Stimulated activated CD4-positive, alpha-beta T cell treated with anti-CD3 and anti-CD28 coated beads, TNF-alpha, amount 100 ng/mL, for 4 hours (primary cell): ENCODE measurements around the gene KCNJ3.

Experiments used
- DNase-seq, 3 experiments: peaks; one replicate each; pipeline ENCODE4 v3.0.0-alpha.2; 2020; ENCODE audit warnings: low read depth in 3 of 3

KCNJ3 gene

DNA sequence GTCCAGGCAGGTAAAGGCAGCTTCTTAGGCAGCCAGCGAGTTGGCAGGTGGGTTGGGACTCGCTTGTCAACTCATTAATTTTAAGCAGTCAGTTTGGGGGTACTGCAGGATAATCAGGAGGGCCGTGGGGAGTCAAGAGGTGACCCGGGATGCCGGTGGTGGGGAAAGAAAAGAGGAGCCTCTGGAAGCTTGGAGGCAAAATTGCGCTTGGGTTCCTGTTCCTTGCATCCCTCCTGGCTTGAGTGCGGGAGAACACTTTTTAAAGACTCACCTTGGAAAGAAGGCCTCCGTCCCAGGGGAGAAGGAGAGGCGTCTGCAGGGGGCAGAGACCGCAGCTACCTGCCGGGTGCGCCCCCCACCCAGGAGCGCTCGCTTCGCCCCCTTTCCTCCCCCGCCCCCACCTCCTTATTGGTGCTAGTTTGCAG, at the start of gene KCNJ3:
Gene KCNJ3, plus strand, starts transcription at position 400 of the 425 bp plus-strand sequence. CDS start 81 bp downstream, outside the sequence.
- DNase-seq: no peak

GRCh38 chr2:154655499-154655898, 43.0 kb upstream of the KCNJ3 start:
- DNase-seq: no peak

GRCh38 chr2:154658854-154659253, 39.6 kb upstream of the KCNJ3 start:
- no peak for DNase-seq

DNA sequence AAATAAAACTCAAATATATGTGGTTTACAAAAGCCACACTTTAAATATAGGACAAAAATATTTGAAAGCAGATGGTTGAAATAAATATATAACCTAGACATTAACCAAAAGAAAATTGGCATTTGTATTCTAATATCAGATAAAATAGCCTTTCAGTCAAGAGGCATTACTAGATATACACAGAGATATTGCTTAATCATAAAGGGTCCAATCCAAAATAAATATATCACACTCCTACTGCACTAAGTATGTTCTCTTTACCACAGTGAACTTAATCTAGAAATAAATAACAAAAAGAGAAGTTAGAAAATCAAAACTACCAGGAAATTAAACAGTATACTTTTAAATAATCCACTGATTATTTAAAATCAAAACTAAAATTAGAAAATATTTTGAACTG, 34.2 kb upstream of the KCNJ3 start:
- DNase-seq: no peak

DNA sequence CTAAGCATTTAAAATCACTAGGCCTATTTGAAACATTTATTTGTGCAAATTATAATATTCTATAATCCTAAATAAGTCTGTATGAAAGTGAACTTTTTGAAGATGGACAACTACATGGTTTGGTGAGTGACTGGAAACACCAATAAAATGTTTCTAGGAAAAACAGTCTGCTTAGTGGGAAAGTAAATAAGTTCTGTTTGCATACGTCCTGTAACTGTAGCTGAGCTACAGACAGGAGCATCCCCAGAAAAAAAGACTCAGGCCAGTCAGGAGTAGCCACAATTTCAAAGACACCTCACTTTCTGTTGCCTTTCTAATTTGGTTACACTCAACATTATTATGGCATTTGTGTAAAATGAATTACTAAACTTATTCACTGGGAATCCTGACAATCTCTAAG, 28.4 kb upstream of the KCNJ3 start:
- DNase-seq: no peak

DNA sequence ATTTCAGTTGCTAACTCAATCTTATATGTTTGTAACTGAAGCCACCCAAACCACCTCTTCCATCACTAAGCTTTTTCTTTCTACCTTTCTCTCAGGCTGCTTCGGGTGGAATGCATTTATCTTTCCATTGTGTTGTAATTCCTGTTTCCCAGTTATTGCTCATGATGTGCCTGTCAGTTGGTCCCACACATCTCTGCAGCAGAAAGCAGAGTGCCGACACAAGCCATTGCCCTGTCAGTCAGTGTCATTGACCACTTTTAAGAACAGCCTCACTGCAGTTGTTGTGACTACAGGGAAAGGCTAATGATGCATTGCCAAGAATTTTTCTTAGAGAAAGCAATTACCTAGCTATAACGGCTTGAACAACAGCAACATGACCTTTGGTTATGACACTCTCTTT, 24.8 kb upstream of the KCNJ3 start:
- DNase-seq: no peak

- DNase-seq: no peak
These were observed 21.1 kb upstream of the KCNJ3 start for GRCh38 chr2:154677401-154677800.

DNA sequence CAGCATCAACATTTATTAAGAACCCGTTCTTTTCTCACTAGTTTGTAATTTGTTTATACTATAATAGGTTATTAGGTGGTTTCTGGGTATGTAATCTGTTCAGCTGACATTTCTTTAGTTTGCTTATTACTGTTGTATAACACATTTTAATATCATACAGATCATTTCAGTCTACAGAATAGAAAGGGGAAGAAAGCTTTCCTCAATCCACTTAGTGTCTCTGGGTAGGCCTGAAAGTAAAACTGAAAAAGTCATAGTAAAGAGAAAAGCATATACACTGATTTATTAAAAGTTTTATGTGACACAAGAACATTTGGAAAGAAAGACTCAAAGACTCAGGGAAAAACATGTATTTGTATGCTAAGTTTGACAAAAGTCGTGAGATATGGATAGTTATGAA, 16.8 kb upstream of the KCNJ3 start:
- no peak for DNase-seq

DNA sequence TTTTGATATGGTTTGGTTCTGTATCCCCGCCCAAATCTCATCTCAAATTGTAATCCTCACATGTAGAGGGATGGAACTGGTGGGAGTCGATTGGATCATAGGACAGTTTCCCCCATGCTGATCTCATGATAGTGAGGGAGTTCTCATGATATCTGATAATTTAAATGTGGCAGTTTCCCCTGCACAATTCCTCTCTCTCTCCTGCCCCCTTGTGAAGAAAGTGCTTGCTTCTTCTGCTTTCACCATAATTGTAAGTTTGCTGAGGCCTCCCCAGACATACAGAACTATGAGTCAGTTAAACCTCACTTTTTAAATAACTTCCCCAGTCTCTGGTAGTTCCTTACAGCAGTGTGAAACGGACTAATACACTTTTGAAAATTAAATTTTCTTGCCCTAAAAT, 12.3 kb upstream of the KCNJ3 start:
- no peak for DNase-seq

DNA sequence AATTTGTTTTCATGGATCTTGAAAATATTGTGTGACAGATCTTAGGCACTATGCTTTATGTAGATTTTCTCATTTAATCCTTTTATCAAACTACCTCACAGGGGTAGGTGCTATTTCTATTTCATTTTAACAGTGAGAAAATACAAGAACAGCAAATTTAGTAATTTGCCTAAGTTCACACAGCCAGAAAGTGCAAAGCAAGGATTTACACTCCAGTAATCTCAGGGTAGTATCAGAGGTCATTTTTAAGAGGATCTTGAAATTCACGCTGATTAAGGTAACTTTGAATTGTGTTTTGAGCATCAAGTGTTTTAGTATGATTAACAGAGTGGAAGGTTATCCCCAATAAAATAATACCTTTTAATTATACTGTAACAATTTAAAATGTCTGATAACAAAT, 10.1 kb upstream of the KCNJ3 start:
- DNase-seq: no peak

GRCh38 chr2:154689158-154689557, 9.3 kb upstream of the KCNJ3 start:
- DNase-seq: no peak

DNA sequence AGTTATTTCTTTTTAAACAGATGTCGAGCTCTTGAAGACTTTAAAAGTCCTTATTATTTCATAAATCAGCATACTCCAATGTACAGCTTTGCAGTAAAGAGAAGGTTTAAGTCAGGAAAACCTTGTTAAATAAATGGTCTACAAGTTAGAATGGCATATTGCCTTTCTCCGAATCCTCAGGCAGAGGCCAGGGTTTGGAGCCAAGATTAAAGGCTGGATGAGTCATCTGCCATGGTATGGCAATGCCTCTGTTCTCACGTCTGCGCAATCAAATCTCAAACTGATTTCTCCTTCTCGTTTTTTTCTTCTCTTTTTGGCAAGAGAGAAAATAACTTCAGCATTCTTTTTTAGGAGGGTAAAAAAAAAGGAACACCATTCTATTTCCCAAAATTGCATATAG, 5.6 kb upstream of the KCNJ3 start:
- no peak for DNase-seq

- no peak for DNase-seq
These were observed 4.7 kb upstream of the KCNJ3 start for GRCh38 chr2:154693741-154694340.

DNA sequence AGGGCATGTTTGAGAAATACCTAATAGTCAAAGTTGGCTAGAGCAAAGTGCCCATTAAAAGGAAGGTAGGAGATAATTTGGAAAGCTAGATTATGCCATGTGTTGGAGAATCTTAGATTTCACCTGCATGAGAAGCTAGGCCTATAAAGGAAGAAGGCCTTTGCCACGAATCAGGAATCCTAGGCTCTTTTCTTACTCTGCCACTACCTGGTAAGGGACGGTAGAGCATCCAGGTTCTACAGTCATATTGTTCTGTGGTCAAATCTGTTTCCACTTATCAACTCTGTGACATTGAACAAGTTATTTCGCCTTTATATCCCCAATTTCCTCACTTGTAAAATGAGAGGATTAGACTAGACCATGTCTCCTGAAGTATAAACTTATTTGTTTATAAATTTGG, 3.6 kb upstream of the KCNJ3 start:
- DNase-seq: no peak

GRCh38 chr2:154696369-154696768, 2.1 kb upstream of the KCNJ3 start:
- DNase-seq: no peak

GRCh38 chr2:154696810-154697417, 1.6 kb upstream of the KCNJ3 start:
- DNase-seq: no peak

GRCh38 chr2:154697418-154698252, 860 bp upstream of the KCNJ3 start:
- DNase-seq: no peak

DNA sequence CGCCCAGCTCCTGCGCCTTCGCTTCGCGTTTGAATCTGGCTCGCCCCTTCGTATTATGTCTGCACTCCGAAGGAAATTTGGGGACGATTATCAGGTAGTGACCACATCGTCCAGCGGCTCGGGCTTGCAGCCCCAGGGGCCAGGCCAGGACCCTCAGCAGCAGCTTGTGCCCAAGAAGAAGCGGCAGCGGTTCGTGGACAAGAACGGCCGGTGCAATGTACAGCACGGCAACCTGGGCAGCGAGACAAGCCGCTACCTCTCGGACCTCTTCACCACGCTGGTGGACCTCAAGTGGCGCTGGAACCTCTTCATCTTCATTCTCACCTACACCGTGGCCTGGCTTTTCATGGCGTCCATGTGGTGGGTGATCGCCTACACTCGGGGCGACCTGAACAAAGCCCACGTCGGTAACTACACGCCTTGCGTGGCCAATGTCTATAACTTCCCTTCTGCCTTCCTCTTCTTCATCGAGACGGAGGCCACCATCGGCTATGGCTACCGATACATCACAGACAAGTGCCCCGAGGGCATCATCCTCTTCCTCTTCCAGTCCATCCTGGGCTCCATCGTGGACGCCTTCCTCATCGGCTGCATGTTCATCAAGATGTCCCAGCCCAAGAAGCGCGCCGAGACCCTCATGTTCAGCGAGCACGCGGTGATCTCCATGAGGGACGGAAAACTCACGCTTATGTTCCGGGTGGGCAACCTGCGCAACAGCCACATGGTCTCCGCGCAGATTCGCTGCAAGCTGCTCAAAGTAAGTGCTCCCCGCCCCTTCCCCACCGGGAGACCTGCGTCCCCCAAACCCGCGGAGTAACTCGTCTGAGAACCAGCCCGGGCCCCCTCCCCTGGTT, 453 bp downstream of the KCNJ3 start:
- DNase-seq: no peak

- DNase-seq: no peak
These were observed 1.1 kb downstream of the KCNJ3 start for GRCh38 chr2:154699575-154699930.

GRCh38 chr2:154700136-154700535, 1.6 kb downstream of the KCNJ3 start:
- DNase-seq: no peak

GRCh38 chr2:154704991-154705390, 6.5 kb downstream of the KCNJ3 start:
- DNase-seq: no peak

GRCh38 chr2:154706660-154707059, 8.2 kb downstream of the KCNJ3 start:
- no peak for DNase-seq
